Activated naive CD4-positive, alpha-beta T cell treated with anti-CD3 and anti-CD28 coated beads for 36 hours (primary cell): ENCODE measurements around the gene PLP2. TPM values are rescaled to one million over a fixed set of nuclear protein-coding genes. Genes with fewer than 3 reads are reported as not detected.
"Not testable (repeated sequence)": the region's sequence is repeated elsewhere in the genome, so short reads cannot be mapped to it uniquely, and the experiment has no call there.

Experiments used
- CTCF ChIA-PET: fragments of 350-600 bp; sonication (Branson Sonifier 250); formaldehyde crosslinking; loops from one replicate; lab custom pipeline; 2021; ENCODE audit warnings: antibody characterized with exemption; lab: Charles Lee
- DNase-seq: peaks from one replicate; pipeline ENCODE4 v3.0.0-alpha.2; 2020
- H3K27ac Mint-ChIP-seq: one replicate; pipeline ENCODE4 v1.8.0; 2021; ENCODE audit warnings: mild to moderate bottlenecking, mixed read lengths
- H3K27me3 Mint-ChIP-seq: one replicate; pipeline ENCODE4 v1.8.0; 2021; ENCODE audit warnings: low read depth, mixed read lengths
- H3K36me3 Mint-ChIP-seq: one replicate; pipeline ENCODE4 v1.8.0; 2021; ENCODE audit warnings: low read depth, mixed read lengths
- H3K4me1 Mint-ChIP-seq: one replicate; pipeline ENCODE4 v1.8.0; 2021; ENCODE audit warnings: low read depth, mixed read lengths
- H3K4me3 Mint-ChIP-seq: one replicate; pipeline ENCODE4 v1.8.0; 2021; ENCODE audit warnings: mild to moderate bottlenecking, moderate library complexity, mixed read lengths
- H3K9me3 Mint-ChIP-seq: one replicate; pipeline ENCODE4 v1.8.0; 2021; ENCODE audit warnings: mixed read lengths
- intact Hi-C: fragments of 100-400 bp; cut with micrococcal nuclease; formaldehyde crosslinking; loops from one replicate; pipeline ENCODE4 v1.15.1; 2023
- total RNA-seq, 2 experiments: library from RNA; stranded (reverse); gene quantifications; one replicate each; pipeline ENCODE4 v1.2.3, GENCODE V29; 2021

The PLP2 gene
- total RNA-seq, 2 experiments from 2014 or later = 143 to 145 TPM

- H3K27me3 Mint-ChIP-seq = no peaks in the 10 kb centered on the region
- no peak for DNase-seq
- H3K36me3 Mint-ChIP-seq = no peaks in the 10 kb centered on the region
- intact Hi-C loops = loop anchor here (2.0 to 10.0 kb wide), 3 partner anchors 22 to 207 kb away; partner anchors contain the start of genes OTUD5, PRAF2 and WDR45
- H3K27ac Mint-ChIP-seq = peak overlapping the region; percentile 93
- CTCF ChIA-PET = interaction anchor here (0.6 to 1.9 kb wide), 3 partner anchors 9 to 126 kb away, joined by 3 to 7 read pairs (median 7); no protein-coding TSS in a partner anchor
- no peaks in the 10 kb centered on the region for H3K9me3 Mint-ChIP-seq
- H3K4me1 Mint-ChIP-seq = peaks cover 31% of the 10 kb centered on the region
- H3K4me3 Mint-ChIP-seq = no peak overlapping the region
These were observed 6.9 kb upstream of the PLP2 start for GRCh38 chrX:49164589-49165360.

GRCh38 chrX:49165901-49166881 is 5.5 kb upstream of the PLP2 start:
- CTCF ChIA-PET = interaction anchor here (0.9 to 2.1 kb wide), 5 partner anchors 8 to 25 kb away, joined by 4 to 8 read pairs (median 6); no protein-coding TSS in a partner anchor
- Mint-ChIP-seq H3K27me3 (no peaks in the 10 kb centered on the region), H3K4me3 (peak overlapping the region; percentile 78), H3K27ac (peak overlapping the region; percentile 90), H3K9me3 (no peaks in the 10 kb centered on the region), H3K36me3 (no peaks in the 10 kb centered on the region), H3K4me1 (peaks cover 31% of the 10 kb centered on the region)
- peak; percentile 73 for DNase-seq
- intact Hi-C loops = loop anchor here (1.0 to 10.0 kb wide), 5 partner anchors 19 to 269 kb away; partner anchors contain the start of genes PPP1R3F, PQBP1, PRAF2 and TIMM17B

GRCh38 chrX:49166914-49167739 is 4.6 kb upstream of the PLP2 start:
- H3K4me1 Mint-ChIP-seq = peaks cover 31% of the 10 kb centered on the region
- H3K27me3 Mint-ChIP-seq = no peaks in the 10 kb centered on the region
- no peaks in the 10 kb centered on the region for H3K9me3 Mint-ChIP-seq
- H3K36me3 Mint-ChIP-seq = no peaks in the 10 kb centered on the region
- peak overlapping the region; percentile 90 for H3K27ac Mint-ChIP-seq
- peak overlapping the region; percentile 78 for H3K4me3 Mint-ChIP-seq
- CTCF ChIA-PET = interaction anchor here (0.9 to 2.1 kb wide), 5 partner anchors 9 to 26 kb away, joined by 4 to 8 read pairs (median 4); no protein-coding TSS in a partner anchor
- intact Hi-C loops = loop anchor here (1.0 to 10.0 kb wide), 5 partner anchors 12 to 270 kb away; partner anchors contain the start of genes PPP1R3F, PQBP1, PRAF2 and TIMM17B
- DNase-seq = peak; percentile 69

- H3K36me3 Mint-ChIP-seq = peaks cover 3% of the 10 kb centered on the region
- peak overlapping the region; percentile 90 for H3K27ac Mint-ChIP-seq
- CTCF ChIA-PET = interaction anchor here (1.1 to 2.1 kb wide), 2 partner anchors 12 to 25 kb away, joined by 4 to 8 read pairs; no protein-coding TSS in a partner anchor
- no peaks in the 10 kb centered on the region for H3K9me3 Mint-ChIP-seq
- peaks cover 33% of the 10 kb centered on the region for H3K4me1 Mint-ChIP-seq
- no peak for DNase-seq
- peak overlapping the region; percentile 78 for H3K4me3 Mint-ChIP-seq
- intact Hi-C loops = loop anchor here (1.0 to 10.0 kb wide), 4 partner anchors 12 to 271 kb away; partner anchors contain the start of genes PQBP1, PRAF2, TIMM17B and WDR45
- H3K27me3 Mint-ChIP-seq = no peaks in the 10 kb centered on the region
These were observed 4.0 kb upstream of the PLP2 start for GRCh38 chrX:49167740-49168108.

GRCh38 chrX:49172280-49172780 is 632 bp downstream of the PLP2 start:
- H3K4me1 Mint-ChIP-seq = peaks cover 27% of the 10 kb centered on the region
- intact Hi-C loops = loop anchor here (1.0 to 5.0 kb wide), 2 partner anchors 12 to 130 kb away; partner anchors contain the start of gene TFE3
- peak; percentile 86 for DNase-seq
- no peaks in the 10 kb centered on the region for H3K27me3 Mint-ChIP-seq
- H3K27ac Mint-ChIP-seq = peak overlapping the region; percentile 91
- peaks cover 26% of the 10 kb centered on the region for H3K36me3 Mint-ChIP-seq
- CTCF ChIA-PET = no interaction called here
- H3K4me3 Mint-ChIP-seq = peak overlapping the region; percentile 89
- H3K9me3 Mint-ChIP-seq = no peaks in the 10 kb centered on the region

GRCh38 chrX:49173544-49173943 is 1.8 kb downstream of the PLP2 start:
- H3K27ac Mint-ChIP-seq, CTCF ChIA-PET, DNase-seq, H3K27me3 Mint-ChIP-seq, H3K9me3 Mint-ChIP-seq: not testable (repeated sequence)
- Mint-ChIP-seq H3K4me3 (peak overlapping the region; percentile 89), H3K36me3 (peaks cover 28% of the 10 kb centered on the region), H3K4me1 (peaks cover 23% of the 10 kb centered on the region)
- intact Hi-C loops = loop anchor here (5.0 kb wide), 1 partner anchor 131 kb away; the partner anchor contains the start of gene TFE3

- Mint-ChIP-seq H3K36me3 (peaks cover 28% of the 10 kb centered on the region), H3K27ac (no peak overlapping the region), H3K27me3 (no peaks in the 10 kb centered on the region), H3K4me3 (no peak overlapping the region), H3K4me1 (peaks cover 20% of the 10 kb centered on the region), H3K9me3 (no peaks in the 10 kb centered on the region)
- intact Hi-C loops = loop anchor here (5.0 kb wide), 1 partner anchor 132 kb away; the partner anchor contains the start of gene TFE3
- no peak for DNase-seq
- CTCF ChIA-PET = interaction anchor here (0.9 kb wide), 1 partner anchor 95 kb away, joined by 3 read pairs; no protein-coding TSS in a partner anchor
These were observed 3.0 kb downstream of the PLP2 start for GRCh38 chrX:49174723-49175122.

- H3K4me1 Mint-ChIP-seq = peaks cover 20% of the 10 kb centered on the region
- intact Hi-C loops = no loop called here
- H3K9me3 Mint-ChIP-seq = no peaks in the 10 kb centered on the region
- no peak for DNase-seq
- H3K27me3 Mint-ChIP-seq = no peaks in the 10 kb centered on the region
- H3K27ac Mint-ChIP-seq = no peak overlapping the region
- no peak overlapping the region for H3K4me3 Mint-ChIP-seq
- CTCF ChIA-PET = no interaction called here
- H3K36me3 Mint-ChIP-seq = peaks cover 32% of the 10 kb centered on the region
These were observed 4.0 kb downstream of the PLP2 start for GRCh38 chrX:49175435-49176274.

GRCh38 chrX:49176421-49177326 is 5.0 kb downstream of the PLP2 start:
- intact Hi-C loops = no loop called here
- Mint-ChIP-seq H3K9me3 (no peaks in the 10 kb centered on the region), H3K4me1 (peaks cover 20% of the 10 kb centered on the region), H3K36me3 (peaks cover 32% of the 10 kb centered on the region), H3K27me3 (no peaks in the 10 kb centered on the region), H3K4me3 (no peak overlapping the region), H3K27ac (peak overlapping the region; percentile 61)
- CTCF ChIA-PET = no interaction called here
- DNase-seq = no peak
